B cell (primary cell): ENCODE results near the gene PIBF1.

Experiments
- CTCF ChIP-seq: fragments of 200-600 bp; IDR thresholded peaks from one replicate; pipeline ENCODE4 v1.8.0; 2022; ENCODE audit warnings: antibody characterized with exemption, mild to moderate bottlenecking
- EZH2 ChIP-seq: IDR thresholded peaks from 2 replicates; pipeline ENCODE4 v1.6.1; 2012; ENCODE audit warnings: borderline replicate concordance, low read depth, mild to moderate bottlenecking, moderate library complexity, low read length; ENCODE audit not compliant: insufficient read depth, poor library complexity, severe bottlenecking

- TF ChIP-seq CTCF (no peak), EZH2 (no peak)
Measured at GRCh38 chr13:73054712-73055111, 272.8 kb downstream of the PIBF1 start.
